Measurements from ENCODE around the gene PPP6R2.
"Not testable (repeated sequence)": the region's sequence is repeated elsewhere in the genome, so short reads cannot be mapped to it uniquely, and the experiment has no call there.

Gene PPP6R2

DNA sequence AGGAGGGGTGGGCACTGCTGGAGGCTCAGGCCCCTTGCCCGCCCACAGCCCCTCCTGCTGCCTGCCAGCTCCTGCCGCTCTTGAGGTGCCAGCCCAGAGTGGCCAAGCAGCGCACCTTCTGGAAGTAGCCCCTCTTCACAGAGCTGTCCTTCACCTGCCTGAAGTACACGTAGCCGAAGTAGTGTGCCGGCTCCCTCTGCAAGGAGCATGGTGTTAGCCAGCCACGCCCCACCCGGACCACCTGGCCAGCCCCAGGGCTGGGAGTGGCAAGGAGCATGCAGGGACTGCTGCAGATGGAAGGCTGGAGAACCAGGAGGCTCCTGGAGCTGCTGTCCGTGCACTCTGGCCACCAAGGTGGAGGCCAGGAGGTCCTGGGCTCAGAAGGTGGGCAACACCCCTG lies 25.9 kb upstream of the PPP6R2 start:
- no peak for DNase-seq (ENCODE audit: low read depth, low spot score)

DNA sequence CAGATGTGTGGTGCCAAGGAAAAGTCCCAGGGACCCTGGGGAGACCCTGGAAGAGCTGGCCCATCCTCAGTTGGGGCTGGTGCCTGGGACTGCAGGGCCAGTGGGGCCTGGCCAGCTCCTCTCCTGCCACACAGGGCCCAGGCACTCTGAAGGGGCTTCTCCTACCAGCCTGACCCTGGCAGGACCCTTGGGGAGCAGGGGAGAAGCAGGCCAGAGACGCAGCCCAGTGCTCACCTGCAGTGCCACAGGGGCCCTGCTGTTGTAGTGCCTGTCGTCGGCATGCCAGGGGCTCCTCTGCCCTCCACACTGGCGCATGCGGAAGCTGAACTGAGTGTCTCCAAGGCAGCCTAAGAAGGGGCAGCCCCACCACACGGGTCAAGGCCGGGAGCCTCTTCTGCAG lies 25.5 kb upstream of the PPP6R2 start:
- no peak for DNase-seq (ENCODE audit: low read depth, low spot score)

DNA sequence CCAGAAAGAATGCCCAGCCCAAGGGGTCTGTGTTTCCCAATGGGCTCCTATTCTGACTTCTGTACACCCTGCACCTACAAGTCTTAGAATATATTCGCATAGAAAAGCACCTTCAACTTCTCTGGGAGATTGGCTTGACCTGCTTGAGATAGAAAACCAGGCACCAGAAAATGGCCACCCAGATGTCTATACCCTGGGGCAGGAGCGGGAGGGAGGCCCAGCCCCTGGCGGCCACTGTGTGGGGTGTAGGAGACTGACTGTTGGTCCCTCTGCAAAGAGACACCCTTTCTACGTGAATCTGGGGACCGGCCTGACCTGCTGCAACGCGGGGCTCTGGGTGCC lies 24.8 kb upstream of the PPP6R2 start:
- DNase-seq (ENCODE audit: low read depth, low spot score) = no peak

DNA sequence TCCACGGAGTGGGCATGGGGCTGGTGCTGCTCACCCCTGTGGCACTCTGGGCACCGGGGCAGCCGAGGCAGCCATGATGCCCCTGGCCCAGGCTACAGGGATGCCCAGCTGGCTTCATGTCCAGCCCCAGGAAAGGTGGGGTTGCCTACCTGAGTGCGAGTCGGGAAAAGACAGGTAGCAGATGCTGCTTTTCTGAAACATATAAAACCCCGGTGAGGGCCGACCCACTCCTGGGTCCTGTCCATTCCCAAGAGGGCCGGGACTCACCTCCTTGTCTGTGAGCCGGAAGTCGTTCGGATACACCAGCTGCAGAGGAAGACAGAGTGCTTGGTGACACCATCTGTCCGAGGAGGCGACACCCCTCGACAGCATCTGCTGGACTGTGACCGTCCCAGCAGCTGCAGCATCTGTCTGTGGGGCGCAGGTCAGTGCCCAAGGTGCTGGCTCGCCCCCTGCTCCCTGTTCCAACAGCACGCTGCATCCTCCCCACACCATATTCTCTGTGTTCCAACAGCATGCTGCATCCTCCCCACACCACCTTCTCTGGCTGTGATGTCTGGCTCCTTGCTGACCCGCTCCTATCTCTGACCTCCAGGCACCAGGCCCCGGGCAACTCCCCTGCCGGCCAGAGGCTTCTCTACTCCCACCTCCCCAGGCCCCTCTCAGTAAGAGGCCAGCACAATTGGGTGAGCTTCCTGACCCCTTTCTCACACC lies 24.3 kb upstream of the PPP6R2 start:
- no peak for DNase-seq (ENCODE audit: low read depth, low spot score)

DNA sequence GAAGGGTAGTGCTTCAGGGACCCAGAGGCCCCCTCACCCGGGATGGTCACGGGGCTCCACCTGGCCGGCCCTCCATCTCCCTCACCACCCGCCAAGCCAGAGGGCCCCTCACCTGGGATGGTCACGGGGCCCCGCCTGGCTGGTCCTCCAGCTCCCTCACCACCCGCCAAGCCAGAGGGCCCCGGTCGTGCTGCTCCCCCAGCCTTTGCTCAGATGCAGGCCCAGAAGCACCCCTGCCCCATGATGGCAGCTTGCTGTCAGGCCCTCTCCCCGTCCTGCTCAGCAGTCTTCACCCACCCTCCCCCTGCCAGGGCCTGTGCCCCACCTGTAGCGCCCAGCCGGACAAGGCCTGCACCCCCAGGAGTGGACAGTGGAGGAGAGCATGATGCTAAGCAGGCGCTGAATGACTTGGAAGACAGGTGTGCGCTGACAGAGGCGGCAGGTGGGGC lies 23.6 kb upstream of the PPP6R2 start:
- DNase-seq (ENCODE audit: low read depth, low spot score) = no peak

DNA sequence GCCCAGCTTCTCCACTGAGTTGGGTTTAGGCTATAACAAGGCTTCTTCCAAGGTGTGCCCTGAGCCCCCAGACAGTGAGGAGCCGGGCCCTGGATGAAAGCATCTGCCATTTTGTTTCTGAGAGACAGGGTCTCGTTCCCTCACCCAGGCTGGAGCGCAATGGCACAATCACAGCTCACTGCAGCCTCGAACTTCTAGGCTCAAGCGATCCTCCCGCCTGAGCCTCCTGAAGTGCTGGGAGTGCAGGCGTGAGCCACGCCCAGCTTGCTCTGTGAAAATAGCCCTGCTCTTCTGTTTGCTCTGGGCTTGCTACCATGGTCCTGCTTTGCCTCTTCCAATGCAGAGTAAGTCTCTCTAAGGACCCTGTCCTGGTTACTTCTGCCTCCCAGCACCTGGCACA lies 23.0 kb upstream of the PPP6R2 start:
- no peak for DNase-seq (ENCODE audit: low read depth, low spot score)

DNA sequence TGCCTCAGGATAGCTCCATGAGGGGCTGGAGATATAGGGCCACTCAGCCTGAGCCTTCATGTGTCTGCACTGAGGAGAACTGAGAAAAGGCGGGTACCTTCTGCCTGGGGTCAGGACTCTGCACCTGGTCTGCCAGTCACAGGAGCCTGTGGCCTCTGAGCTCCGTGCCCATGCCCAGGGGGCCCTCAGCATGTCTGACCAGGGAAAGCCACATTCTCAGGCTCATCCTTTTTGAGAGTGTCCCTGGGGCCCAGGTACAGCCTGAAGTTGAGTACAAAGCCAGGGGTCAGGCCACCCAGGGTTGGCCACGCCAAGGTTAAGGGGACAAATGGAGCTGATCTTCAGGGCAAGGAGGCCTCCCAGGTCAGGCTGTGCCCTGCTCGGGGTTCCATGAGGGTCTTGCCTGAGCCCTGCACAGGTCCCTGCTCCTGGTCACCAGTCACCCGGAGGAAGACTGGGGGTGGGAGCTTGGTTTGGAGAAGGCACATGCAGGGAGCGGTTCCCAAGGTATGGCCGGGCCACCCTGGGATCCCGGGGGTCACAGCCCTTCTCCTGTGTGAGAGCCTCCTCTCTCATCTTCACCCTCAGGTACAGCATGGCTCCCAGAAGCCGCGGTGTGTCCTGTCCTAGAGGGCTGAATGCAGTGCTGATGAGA lies 22.3 kb upstream of the PPP6R2 start:
- DNase-seq (ENCODE audit: low read depth, low spot score) = no peak

DNA sequence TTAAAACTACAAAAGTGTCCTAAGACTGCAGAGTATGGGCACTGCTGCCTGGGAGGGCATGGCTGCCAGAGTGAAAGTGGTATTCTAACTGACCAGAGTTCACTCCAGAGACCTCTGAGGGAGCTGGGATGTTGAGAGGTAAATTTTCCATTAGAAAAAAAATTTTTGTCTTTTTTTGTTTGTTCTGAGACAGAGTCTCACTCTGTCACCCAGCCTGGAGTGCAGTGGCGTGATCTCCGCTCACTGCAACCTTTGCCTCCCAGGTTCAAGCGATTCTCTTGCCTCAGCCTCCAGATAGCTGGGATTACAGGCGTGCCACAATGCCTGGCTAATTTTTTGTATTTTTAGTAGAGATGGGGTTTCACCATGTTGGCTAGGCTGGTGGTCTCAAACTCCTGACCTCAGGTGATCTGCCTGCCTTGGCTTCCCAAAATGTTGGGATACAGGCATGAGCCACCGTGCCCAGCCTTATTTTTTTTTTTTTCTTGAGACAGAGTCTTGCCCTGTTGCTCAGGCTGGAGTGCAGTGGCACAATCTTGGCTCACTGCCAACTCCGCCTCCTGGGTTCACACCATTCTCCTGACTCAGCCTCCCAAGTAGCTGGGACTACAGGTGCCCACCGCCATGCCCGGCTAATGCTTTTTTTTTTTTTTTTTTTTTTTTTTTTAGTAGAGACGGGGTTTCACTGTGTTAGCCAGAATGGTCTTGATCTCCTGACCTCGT lies 20.6 kb upstream of the PPP6R2 start:
- not testable (repeated sequence) for DNase-seq (ENCODE audit: low read depth, low spot score)

DNA sequence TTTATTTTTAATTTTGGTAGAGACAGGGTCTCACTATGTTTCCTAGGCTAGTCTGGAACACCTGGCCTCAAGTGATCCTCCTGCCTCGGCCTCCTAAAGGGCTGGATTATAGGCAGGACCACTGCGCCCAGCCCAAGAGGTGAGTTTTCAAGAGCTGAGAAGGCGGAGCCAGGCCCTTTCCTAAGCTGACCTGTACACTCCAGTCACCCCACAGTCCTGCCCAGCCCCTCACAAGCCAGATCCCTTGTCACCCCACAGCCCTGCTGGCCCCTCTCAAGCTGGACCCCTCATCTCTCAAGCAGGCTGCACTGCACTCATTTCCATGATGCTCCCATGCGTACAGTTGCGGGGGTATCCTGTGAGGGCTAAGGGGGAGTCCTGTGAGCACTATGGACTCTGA lies 19.2 kb upstream of the PPP6R2 start:
- DNase-seq (ENCODE audit: low read depth, low spot score) = no peak

DNA sequence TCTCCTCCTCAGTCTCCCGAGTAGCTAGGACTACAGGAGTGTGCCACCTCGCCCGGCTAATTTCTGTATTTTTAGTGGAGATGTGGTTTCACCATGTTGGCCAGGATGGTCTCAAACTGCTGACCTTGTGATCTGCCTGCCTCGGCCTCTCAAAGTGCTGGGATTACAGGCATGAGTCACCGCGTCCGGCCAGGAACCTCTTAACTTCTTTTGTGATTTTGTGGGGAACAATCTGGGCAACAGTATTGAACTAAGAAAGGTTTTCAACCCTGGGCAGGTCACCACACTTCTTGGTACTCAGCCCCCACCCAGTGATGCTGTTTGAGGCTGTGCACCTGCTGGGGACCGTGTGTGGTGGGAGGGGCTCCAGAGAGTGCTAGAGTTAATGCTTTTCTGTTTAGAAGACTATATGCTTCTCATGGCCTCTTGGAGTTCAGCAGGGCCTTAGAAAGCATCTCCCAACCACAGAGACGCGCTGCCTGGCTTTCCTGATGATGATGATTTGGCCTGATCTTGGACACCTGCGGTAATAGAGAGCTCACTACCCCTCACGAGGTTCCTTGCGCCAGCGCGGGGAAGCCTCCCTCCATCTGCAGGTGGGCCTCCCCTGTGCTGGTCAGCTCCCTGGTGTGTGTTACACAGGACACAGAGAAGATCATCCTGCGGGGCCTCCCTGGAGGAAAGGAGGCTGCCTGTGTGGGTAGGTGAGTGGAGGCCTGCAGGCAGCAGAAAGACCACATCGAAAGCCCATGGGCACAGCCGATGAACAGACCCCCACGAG lies 17.5 kb upstream of the PPP6R2 start:
- no peak for DNase-seq (ENCODE audit: low read depth, low spot score)

DNA sequence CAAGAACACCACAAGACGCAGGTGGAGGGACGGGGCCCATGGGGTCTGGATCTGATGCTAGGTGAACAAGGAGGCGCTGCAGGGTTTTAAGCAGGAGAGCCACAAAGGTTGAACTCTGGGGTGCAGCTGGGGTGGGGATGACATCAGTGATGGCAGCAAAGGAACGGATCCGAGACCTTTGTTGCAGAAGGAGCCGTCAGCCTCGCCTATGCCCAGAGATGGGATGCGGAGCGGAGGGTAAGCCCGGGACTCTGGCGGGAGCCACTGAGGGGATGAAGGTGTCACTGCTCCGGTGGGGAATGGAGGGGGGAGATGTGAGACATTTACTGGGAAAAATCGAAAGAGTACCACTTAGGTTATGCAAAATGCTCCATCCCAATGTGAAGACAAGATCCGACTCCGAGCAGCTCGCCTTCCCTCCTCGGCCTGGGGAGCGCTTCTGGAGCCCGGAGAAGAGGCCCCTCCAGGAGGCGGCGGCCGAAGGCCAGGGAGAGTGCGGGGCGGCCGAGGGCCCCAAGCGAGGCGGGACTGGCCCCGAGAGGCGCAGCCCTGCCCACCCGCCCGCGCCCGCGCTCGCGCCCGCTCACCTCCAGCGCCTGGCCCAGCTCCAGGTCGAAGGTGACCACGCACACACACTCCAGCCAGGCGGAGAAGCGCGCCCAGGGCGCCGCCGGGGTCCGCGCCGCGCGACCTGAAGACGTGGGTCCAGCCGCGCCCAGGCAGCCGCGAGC lies 16.7 kb upstream of the PPP6R2 start:
- DNase-seq (ENCODE audit: low read depth, low spot score) = no peak

DNA sequence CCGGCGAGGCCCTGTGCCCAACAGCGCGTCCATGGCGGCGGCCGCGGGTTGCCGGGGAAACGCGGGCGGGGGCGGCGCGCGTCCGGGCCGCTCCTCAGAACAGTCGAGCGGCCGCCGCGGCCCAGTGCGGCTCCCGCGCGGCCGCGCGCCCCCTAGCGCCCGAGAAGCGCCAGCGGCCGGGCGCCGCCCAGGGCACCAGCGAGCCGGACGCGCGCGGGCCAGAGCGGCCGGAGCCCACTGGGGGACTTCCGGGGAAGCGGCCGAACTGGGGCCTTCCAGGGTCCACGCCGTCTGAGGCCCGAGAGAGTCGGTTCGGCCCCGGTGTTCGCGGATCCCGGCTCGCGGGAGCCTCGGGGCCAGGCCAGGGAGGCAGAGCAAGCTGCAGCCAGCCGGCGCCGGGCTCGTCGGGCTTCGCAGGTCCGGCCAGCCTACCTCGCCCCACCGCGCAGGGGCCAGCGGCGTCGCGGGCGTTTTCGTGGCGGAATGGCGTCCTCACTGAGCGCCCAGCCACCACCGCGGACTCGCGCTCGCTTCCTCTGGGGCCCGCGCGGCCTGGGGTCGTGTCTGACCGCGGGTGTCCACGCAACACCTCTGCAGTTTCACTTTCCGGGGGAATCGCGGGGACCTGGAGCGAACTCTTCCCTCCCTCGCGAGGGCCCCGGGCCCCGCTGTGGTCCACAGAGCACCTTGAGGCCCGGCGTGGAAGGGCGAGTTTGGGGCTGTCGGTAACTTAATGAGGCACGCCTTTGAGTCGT lies 16.0 kb upstream of the PPP6R2 start, which contains the start of gene DENND6B:
DENND6B (minus strand) TSS at position 57 of the 755 bp plus-strand sequence; CDS start at position 33, 24 bp downstream.
- DNase-seq (ENCODE audit: low read depth, low spot score) = peak; percentile 96

DNA sequence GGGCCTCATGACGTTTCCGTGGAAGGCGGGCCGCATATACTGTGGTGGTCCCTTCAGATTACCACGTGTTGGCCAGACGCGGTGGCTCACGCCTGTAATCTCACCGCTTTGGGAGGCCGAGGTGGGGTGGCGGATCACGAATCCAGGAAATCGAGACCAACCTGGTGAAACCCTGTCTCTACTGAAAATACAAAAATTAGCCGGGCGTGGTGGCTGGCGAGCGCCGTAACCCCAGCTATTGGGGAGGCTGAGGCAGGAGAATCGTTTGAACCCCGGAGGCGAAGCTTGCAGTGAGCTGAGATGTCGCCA lies 15.5 kb upstream of the PPP6R2 start:
- no peak for DNase-seq (ENCODE audit: low read depth, low spot score)

DNA sequence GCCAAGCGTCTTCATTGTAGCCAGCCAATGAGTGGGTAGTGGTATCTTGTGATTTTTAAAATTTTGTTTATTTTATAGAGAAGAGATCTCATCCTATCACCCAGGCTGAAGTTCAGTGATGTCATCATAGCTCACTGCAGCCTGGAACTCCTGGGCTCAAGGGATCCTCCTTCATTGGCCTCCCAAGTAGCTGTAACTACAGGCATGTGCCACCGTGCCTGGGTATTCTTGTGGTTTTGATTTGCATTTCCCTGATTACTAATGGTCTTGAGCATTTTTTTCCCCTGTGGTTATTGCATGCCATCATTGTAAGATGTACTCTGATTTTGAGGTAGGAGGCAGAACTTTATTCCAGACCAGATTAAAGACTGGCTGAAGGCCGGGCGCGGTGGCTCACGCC lies 13.9 kb upstream of the PPP6R2 start:
- DNase-seq (ENCODE audit: low read depth, low spot score) = peak; percentile 72

DNA sequence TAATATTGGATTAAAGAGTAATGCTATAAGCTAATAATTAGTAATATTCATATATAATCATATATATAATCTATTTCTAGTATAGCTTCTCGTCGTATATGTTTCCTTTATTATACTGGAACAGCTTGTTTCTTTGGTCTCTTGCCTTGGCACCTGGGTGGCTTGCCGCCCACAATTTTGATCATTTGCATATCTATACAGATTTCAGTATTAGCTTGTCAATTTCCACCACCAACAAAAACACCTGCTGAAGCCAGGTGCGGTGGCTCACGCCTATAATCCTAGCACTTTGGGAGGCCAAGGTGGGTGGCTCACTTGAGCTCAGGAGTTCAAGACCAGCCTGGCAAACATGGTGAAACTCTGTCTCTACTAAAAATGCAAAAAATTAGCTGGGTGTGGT lies 8.7 kb upstream of the PPP6R2 start:
- not testable (repeated sequence) for DNase-seq (ENCODE audit: low read depth, low spot score)

DNA sequence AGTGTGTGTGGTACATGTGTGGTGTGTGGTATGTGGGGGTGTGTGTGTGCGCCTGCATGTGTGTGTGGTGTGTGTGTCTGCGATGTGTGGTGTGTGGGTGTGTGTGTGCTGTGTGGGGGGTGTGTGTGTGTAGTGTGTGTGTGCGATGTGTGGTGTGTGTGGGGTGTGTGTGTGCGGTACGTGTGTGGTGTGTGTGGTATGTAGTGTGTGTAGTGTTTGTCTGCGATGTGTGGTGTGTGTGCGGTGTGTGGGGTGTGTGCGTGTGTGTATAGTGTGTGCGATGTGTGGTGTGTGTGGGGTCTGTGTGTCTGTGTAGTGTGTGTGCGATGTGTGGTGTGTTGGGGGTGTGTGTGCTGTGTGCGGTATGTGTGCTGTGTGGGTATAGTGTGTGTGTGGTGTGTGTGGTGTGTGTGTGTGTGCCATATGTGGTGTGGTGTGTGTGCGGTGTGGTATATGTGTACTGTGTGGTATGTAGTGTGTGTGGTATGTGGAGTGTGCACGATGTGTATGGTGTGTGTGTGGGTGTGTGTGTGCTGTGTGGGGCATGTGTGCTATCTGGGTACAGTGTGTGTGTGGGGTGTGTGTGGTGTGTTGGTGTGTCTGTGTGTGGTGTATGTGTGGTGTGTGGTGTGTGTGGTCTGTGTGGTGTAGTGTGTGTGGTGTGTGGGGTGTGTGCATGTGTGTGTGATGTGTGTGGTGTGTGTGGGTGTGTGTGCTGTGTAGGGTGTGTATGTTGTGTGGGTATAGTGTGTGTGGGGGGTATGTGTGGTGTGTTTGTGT lies 5.7 kb upstream of the PPP6R2 start:
- no peak for DNase-seq (ENCODE audit: low read depth, low spot score)

DNA sequence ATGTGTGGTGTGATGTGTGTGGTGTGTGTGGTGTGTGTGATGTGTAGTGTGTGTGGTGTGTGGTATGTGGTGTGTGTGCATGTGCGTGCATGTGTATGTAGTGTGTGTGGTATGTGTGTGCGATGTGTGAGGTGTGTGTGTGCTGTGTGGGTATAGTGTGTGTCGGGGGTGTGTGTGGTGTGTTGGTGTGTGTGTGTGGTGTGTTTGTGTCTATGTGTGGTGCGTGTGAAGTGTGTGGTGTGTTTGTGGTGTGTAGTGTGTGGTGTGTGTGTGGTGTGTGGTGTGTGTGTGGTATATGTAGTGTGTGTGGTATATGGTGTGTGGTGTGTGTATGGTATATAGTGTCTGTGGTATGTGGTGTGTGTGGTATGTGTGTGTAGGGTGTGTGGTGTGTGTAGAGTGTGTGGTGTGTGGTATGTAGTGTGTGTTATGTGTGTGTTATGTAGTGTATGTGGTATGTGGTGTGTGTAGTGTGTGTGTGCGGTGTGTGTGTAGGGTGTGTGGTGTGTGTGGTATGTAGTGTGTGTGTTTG lies 5.0 kb upstream of the PPP6R2 start:
- DNase-seq (ENCODE audit: low read depth, low spot score) = no peak

DNA sequence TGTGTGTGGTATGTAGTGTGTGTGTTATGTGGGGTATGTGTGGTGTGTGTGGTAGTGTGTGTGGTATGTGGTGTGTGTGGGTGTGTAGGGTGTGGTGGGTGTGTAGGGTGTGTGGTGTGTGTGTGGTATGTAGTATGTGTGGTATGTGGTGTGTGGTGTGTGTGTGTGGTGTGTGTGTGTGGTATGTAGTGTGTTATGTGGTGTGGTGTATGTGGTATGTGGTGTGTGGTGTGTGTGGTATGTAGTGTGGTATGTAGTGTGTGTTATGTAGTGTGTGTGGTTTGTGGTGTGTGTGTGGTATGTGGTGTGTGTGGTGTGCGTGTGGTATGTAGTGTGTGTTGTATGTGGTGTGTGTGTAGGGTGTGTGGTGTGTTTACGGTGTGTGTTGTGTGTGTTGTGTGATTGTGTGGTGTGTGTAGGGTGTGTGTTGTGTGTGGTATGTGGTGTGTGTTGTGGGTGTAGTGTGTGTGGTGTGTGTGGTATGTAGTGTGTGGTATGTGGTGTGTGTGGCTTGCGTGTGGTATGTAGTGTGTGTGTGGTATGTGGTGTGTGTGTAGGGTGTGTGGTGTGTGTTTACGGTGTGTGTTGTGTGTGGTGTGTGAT lies 4.2 kb upstream of the PPP6R2 start:
- DNase-seq (ENCODE audit: low read depth, low spot score) = no peak

All from astrocyte of the hippocampus (primary cell).